ENCODE data around the gene RING1.

Gene RING1

GRCh38 chr6:33171880-33172687 is 36.2 kb upstream of the RING1 start:
- no peak for DNase-seq (ENCODE audit: low read depth, low spot score)

GRCh38 chr6:33172688-33173534 is 35.4 kb upstream of the RING1 start:
- DNase-seq (ENCODE audit: low read depth, low spot score) = no peak
- no peak overlapping the region for H3K27ac ChIP-seq

More at GRCh38 chr6:33171880-33172687, 36.2 kb upstream of the RING1 start:
- no peak overlapping the region for H3K27ac ChIP-seq

GRCh38 chr6:33173535-33174180 is 34.6 kb upstream of the RING1 start:
- no peak overlapping the region for H3K27ac ChIP-seq
- DNase-seq (ENCODE audit: low read depth, low spot score) = no peak

- DNase-seq (ENCODE audit: low read depth, low spot score) = no peak
- no peak overlapping the region for H3K27ac ChIP-seq
Measured at GRCh38 chr6:33174784-33175183, 33.5 kb upstream of the RING1 start.

- DNase-seq (ENCODE audit: low read depth, low spot score) = no peak
- H3K27ac ChIP-seq = no peak overlapping the region
Measured at GRCh38 chr6:33175436-33176069, 32.7 kb upstream of the RING1 start.

GRCh38 chr6:33176906-33177305 is 31.4 kb upstream of the RING1 start:
- no peak for DNase-seq (ENCODE audit: low read depth, low spot score)
- no peak overlapping the region for H3K27ac ChIP-seq

- no peak for DNase-seq (ENCODE audit: low read depth, low spot score)
- H3K27ac ChIP-seq = no peak overlapping the region
Measured at GRCh38 chr6:33177552-33178446, 30.5 kb upstream of the RING1 start.

GRCh38 chr6:33178755-33179475 is 29.4 kb upstream of the RING1 start:
- DNase-seq (ENCODE audit: low read depth, low spot score) = no peak
- H3K27ac ChIP-seq = no peak overlapping the region

GRCh38 chr6:33181141-33181540 is 27.2 kb upstream of the RING1 start:
- H3K27ac ChIP-seq = no peak overlapping the region
- no peak for DNase-seq (ENCODE audit: low read depth, low spot score)

GRCh38 chr6:33183071-33183683 is 25.1 kb upstream of the RING1 start:
- DNase-seq (ENCODE audit: low read depth, low spot score) = no peak
- no peak overlapping the region for H3K27ac ChIP-seq

GRCh38 chr6:33185190-33185589 is 23.1 kb upstream of the RING1 start:
- no peak overlapping the region for H3K27ac ChIP-seq
- DNase-seq (ENCODE audit: low read depth, low spot score) = no peak

GRCh38 chr6:33185654-33186187 is 22.6 kb upstream of the RING1 start:
- no peak overlapping the region for H3K27ac ChIP-seq
- no peak for DNase-seq (ENCODE audit: low read depth, low spot score)

GRCh38 chr6:33187809-33188208 is 20.5 kb upstream of the RING1 start:
- no peak for DNase-seq (ENCODE audit: low read depth, low spot score)
- no peak overlapping the region for H3K27ac ChIP-seq

GRCh38 chr6:33189164-33189563 is 19.1 kb upstream of the RING1 start:
- no peak overlapping the region for H3K27ac ChIP-seq
- no peak for DNase-seq (ENCODE audit: low read depth, low spot score)

- no peak overlapping the region for H3K27ac ChIP-seq
Measured at GRCh38 chr6:33189625-33190448, 18.5 kb upstream of the RING1 start.

GRCh38 chr6:33190504-33191107 is 17.7 kb upstream of the RING1 start:
- DNase-seq (ENCODE audit: low read depth, low spot score) = no peak
- H3K27ac ChIP-seq = no peak overlapping the region

More at GRCh38 chr6:33189625-33190448, 18.5 kb upstream of the RING1 start:
- no peak for DNase-seq (ENCODE audit: low read depth, low spot score)

Data from epithelial cell of prostate (primary cell).